SU-DHL-6 (cell line): Measurements from ENCODE around the gene PTPRK.

Source experiments
- H2AFZ ChIP-seq: fragments of 200-600 bp; sonication (generic); 2 replicates; pipeline ENCODE4 v1.6.1; 2014; ENCODE audit warnings: low read depth, mild to moderate bottlenecking, moderate library complexity, mixed read lengths, antibody characterized with exemption, low read length; ENCODE audit not compliant: severe bottlenecking
- H3F3A ChIP-seq: fragments of 200-600 bp; shearing (Covaris generic); 2 replicates; pipeline ENCODE4 v1.6.0; 2016; ENCODE audit warnings: antibody characterized with exemption, mild to moderate bottlenecking; ENCODE audit not compliant: insufficient read depth
- H3K27ac ChIP-seq: fragments of 200-600 bp; sonication (generic); 2 replicates; pipeline ENCODE4 v1.5.1; 2016; ENCODE audit warnings: low read depth, mild to moderate bottlenecking, low read length, moderate library complexity, mixed read lengths
- H3K27me3 ChIP-seq: fragments of 200-600 bp; sonication (generic), shearing (Covaris generic); 2 replicates; pipeline ENCODE4 v1.6.0; 2014; ENCODE audit warnings: mild to moderate bottlenecking, low read length
- H3K36me3 ChIP-seq: fragments of 200-600 bp; sonication (generic); 2 replicates; pipeline ENCODE4 v1.6.1; 2014; ENCODE audit warnings: mild to moderate bottlenecking, low read length, mixed read lengths
- H3K4me2 ChIP-seq: fragments of 300-600, 200-600 bp; shearing (Covaris generic), sonication (generic); 2 replicates; pipeline ENCODE4 v1.6.0; 2014; ENCODE audit warnings: low read length, low read depth, mild to moderate bottlenecking; ENCODE audit not compliant: poor library complexity, severe bottlenecking
- H3K4me3 ChIP-seq: fragments of 200-600 bp; sonication (generic); 2 replicates; pipeline ENCODE4 v1.5.1; 2014; ENCODE audit warnings: antibody characterized with exemption, low read length, mild to moderate bottlenecking, mixed read lengths; ENCODE audit not compliant: insufficient read depth, poor library complexity, severe bottlenecking
- H3K79me2 ChIP-seq: fragments of 200-600 bp; sonication (generic); 2 replicates; pipeline ENCODE4 v1.6.1; 2014; ENCODE audit warnings: mild to moderate bottlenecking, low read length, moderate library complexity; ENCODE audit not compliant: insufficient read depth
- H3K9ac ChIP-seq: fragments of 200-600 bp; sonication (generic); 2 replicates; pipeline ENCODE4 v1.7.0; 2014; ENCODE audit warnings: mild to moderate bottlenecking, low read length
- H3K9me2 ChIP-seq: fragments of 200-600 bp; sonication (generic); replicated peaks from 2 replicates; pipeline ENCODE4 v1.6.1; 2014; ENCODE audit warnings: low read length; ENCODE audit not compliant: insufficient read depth
- H3K9me3 ChIP-seq: fragments of 200-600 bp; sonication (generic); 2 replicates; pipeline ENCODE4 v1.6.1; 2014; ENCODE audit warnings: low read length, mixed read lengths; ENCODE audit not compliant: insufficient read depth
- H4K20me1 ChIP-seq: fragments of 200-600 bp; sonication (generic); 2 replicates; pipeline ENCODE4 v1.6.1; 2014; ENCODE audit warnings: low read depth, mild to moderate bottlenecking, antibody characterized with exemption, low read length, moderate library complexity, mixed read lengths
- EZH2phosphoT487 ChIP-seq: fragments of 200-600 bp; sonication (generic), shearing (Covaris generic); conservative IDR thresholded peaks from 2 replicates; pipeline ENCODE4 v1.6.1; 2018; ENCODE audit warnings: mild to moderate bottlenecking, antibody characterized with exemption, low read length, moderate library complexity, mixed read lengths
- TF ChIP-seq, protein P1 (sequence below): fragments of 200-600 bp; sonication (generic); IDR thresholded peaks from one replicate; pipeline ENCODE4 v1.5.1; 2017; ENCODE audit warnings: antibody characterized with exemption, mild to moderate bottlenecking, low read length, moderate library complexity; ENCODE audit not compliant: insufficient read depth, poor library complexity, severe bottlenecking

The PTPRK gene

DNA sequence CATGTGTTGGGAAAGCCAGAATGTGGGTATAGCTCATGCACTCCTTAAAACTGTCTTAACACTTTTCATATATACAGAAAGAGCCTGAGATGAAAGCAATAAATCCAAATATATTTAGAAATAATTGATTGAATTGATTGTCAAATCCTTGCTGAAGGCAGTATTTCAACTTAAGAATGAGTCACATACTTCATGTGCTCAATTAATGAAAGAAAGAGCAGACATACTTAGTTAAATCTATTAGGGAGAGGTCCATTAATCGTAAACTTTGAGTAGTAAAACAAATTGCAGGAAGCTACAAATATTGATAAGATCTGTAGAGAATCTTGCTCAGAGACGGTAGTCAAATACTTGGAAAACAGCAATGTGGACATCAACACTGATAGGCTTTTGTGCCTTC is 358.0 kb downstream of the PTPRK start:
- Histone ChIP-seq H3F3A (no peaks in the 10 kb centered on the region), H4K20me1 (no peaks in the 10 kb centered on the region), H3K9me2 (no peaks in the 10 kb centered on the region), H2AFZ (no peak overlapping the region), H3K4me3 (no peak overlapping the region), H3K9ac (no peak overlapping the region), H3K9me3 (no peaks in the 10 kb centered on the region), H3K79me2 (no peaks in the 10 kb centered on the region), H3K36me3 (no peaks in the 10 kb centered on the region), H3K27ac (no peak overlapping the region), H3K4me2 (no peak overlapping the region), H3K27me3 (no peaks in the 10 kb centered on the region)
- TF ChIP-seq, protein P1, sequence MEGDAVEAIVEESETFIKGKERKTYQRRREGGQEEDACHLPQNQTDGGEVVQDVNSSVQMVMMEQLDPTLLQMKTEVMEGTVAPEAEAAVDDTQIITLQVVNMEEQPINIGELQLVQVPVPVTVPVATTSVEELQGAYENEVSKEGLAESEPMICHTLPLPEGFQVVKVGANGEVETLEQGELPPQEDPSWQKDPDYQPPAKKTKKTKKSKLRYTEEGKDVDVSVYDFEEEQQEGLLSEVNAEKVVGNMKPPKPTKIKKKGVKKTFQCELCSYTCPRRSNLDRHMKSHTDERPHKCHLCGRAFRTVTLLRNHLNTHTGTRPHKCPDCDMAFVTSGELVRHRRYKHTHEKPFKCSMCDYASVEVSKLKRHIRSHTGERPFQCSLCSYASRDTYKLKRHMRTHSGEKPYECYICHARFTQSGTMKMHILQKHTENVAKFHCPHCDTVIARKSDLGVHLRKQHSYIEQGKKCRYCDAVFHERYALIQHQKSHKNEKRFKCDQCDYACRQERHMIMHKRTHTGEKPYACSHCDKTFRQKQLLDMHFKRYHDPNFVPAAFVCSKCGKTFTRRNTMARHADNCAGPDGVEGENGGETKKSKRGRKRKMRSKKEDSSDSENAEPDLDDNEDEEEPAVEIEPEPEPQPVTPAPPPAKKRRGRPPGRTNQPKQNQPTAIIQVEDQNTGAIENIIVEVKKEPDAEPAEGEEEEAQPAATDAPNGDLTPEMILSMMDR: no peak
- TF ChIP-seq EZH2phosphoT487: no peak

DNA sequence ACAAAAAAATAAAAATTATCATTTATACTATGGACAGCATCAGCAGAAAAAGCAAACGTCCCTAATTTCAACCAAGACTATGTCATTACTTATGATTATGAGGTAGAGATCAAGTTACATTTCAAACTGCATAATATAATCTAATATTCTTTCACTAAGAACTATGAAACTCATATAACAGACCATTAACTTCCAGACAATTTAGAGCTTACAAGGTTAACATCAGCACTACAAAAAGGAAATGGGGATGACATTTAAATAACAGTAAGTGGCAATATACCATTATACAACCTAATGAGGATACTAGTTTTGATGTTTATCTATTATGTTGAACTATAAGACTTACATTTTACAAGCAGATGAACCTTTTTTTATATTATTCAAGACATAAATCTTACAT is 358.6 kb downstream of the PTPRK start:
- Histone ChIP-seq H3K9ac (no peak overlapping the region), H3K4me2 (no peak overlapping the region)

DNA sequence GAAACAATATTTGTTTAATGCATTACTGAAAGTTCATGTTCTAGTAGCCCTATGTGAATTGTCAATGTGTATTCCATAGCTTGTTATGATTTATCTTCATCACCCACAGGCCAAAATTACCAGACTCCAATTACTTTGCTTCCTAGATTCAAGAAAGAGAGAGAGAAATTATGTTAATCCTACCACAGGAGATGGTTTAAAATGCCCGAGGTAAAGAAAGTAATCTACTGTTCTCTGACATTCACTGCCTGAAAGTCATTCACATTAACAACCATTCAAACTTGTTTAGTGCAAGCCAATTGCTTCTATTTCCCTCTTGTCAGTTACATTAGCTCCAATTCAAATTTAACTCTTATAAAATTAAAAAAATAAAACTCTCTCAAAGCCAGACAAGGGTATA is 359.1 kb downstream of the PTPRK start:
- H3K79me2 ChIP-seq: no peaks in the 10 kb centered on the region
- H3K27ac ChIP-seq: no peak overlapping the region
- no peaks in the 10 kb centered on the region for H3K9me3 ChIP-seq
- H3K27me3 ChIP-seq: no peaks in the 10 kb centered on the region
- H3K4me2 ChIP-seq: no peak overlapping the region
- no peaks in the 10 kb centered on the region for H3F3A ChIP-seq
- H3K9me2 ChIP-seq: no peaks in the 10 kb centered on the region
- TF ChIP-seq, protein P1: no peak
- TF ChIP-seq EZH2phosphoT487: no peak
- H3K9ac ChIP-seq: no peak overlapping the region
- no peaks in the 10 kb centered on the region for H3K36me3 ChIP-seq
- H3K4me3 ChIP-seq: no peak overlapping the region
- H2AFZ ChIP-seq: no peak overlapping the region
- H4K20me1 ChIP-seq: no peaks in the 10 kb centered on the region

More for the DNA sequence above, 358.6 kb downstream of the PTPRK start:
- Histone ChIP-seq H3K27ac (no peak overlapping the region), H3K9me2 (no peaks in the 10 kb centered on the region), H3K27me3 (no peaks in the 10 kb centered on the region), H3K9me3 (no peaks in the 10 kb centered on the region), H3K4me3 (no peak overlapping the region), H2AFZ (no peak overlapping the region), H4K20me1 (no peaks in the 10 kb centered on the region), H3F3A (no peaks in the 10 kb centered on the region), H3K36me3 (no peaks in the 10 kb centered on the region), H3K79me2 (no peaks in the 10 kb centered on the region)
- TF ChIP-seq, protein P1: no peak
- TF ChIP-seq EZH2phosphoT487: no peak

DNA sequence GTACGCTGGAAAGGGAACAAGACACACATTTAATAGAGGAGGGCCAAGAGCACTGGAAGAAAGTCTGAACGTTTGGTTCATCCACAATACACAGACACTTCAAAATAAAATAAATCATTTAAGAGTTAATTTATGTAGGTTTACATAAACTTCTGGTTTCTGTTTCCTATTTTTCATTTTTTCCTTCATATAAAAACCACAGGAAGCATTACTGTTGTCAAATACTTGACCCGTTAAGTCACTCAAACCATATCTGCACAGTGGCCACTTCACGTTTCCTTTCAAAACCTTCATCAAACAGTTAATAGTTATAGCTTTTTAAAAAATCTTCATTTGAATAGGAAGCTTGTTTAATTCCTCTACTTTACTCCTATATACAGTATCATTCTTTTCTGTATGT is 361.9 kb downstream of the PTPRK start:
- no peak overlapping the region for H3K9ac ChIP-seq
- H3K79me2 ChIP-seq: no peaks in the 10 kb centered on the region
- TF ChIP-seq, protein P1: no peak
- TF ChIP-seq EZH2phosphoT487: no peak
- no peaks in the 10 kb centered on the region for H3K9me3 ChIP-seq
- no peaks in the 10 kb centered on the region for H4K20me1 ChIP-seq
- no peaks in the 10 kb centered on the region for H3F3A ChIP-seq
- no peaks in the 10 kb centered on the region for H3K27me3 ChIP-seq
- no peaks in the 10 kb centered on the region for H3K36me3 ChIP-seq
- no peaks in the 10 kb centered on the region for H3K9me2 ChIP-seq
- no peak overlapping the region for H2AFZ ChIP-seq
- H3K4me3 ChIP-seq: no peak overlapping the region
- no peak overlapping the region for H3K4me2 ChIP-seq
- no peak overlapping the region for H3K27ac ChIP-seq
